ENCODE results near the gene IL17RD.

GRCh38 chr3:57057351-57057750, 107.8 kb downstream of the IL17RD start:
- no peak for TF ChIP-seq CHAMP1 (IDR thresholded peaks at IDR 0.05)
- no peak for TF ChIP-seq POLR2AphosphoS5 (IDR thresholded peaks at IDR 0.05; ENCODE audit: control insufficient read depth, insufficient read depth, low read depth, low read length)
- TF ChIP-seq SIN3A (IDR thresholded peaks at IDR 0.05; ENCODE audit: borderline replicate concordance in 2 of 2, control insufficient read depth in 1 of 2, low read depth in 2 of 2, low read length in 2 of 2), result no peak
- TF ChIP-seq SPI1 (IDR thresholded peaks at IDR 0.05; ENCODE audit: borderline replicate concordance, low read depth, low read length), result no peak
- no peak for TF ChIP-seq MBD1 (CRISPR knock-in tag; IDR thresholded peaks at IDR 0.05)
- no peak for TF ChIP-seq ZNF75A (CRISPR knock-in tag; IDR thresholded peaks at IDR 0.05)
- TF ChIP-seq ZBTB34 (CRISPR knock-in tag; IDR thresholded peaks at IDR 0.05), result no peak
- TF ChIP-seq ETS1 (conservative IDR thresholded peaks at IDR 0.05; ENCODE audit: control insufficient read depth, low read depth, low read length), result no peak

Measured in K562 (cell line).